ENCODE results near the gene GREB1L. TPM values are rescaled to one million over a fixed set of nuclear protein-coding genes. Genes with fewer than 3 reads are reported as not detected.

Gene GREB1L
- total and polyA plus RNA-seq, 2 donors (not counting 3 experiments of a cell fraction or from before 2014, with no cell fraction given), result 0.22 to 0.41 TPM

- Histone ChIP-seq H3K36me3 (ENCODE audit: control insufficient read depth in 2 of 2, extremely low read depth in 1 of 2, insufficient read depth in 2 of 2, low read length in 2 of 2) (no peaks in the 10 kb centered on the region), H3K79me2 (ENCODE audit: control insufficient read depth, insufficient read depth, low read length) (no peaks in the 10 kb centered on the region), H3K4me3 (replicated peaks in 1 of 3; ENCODE audit: insufficient read depth in 1 of 3, low read depth in 1 of 3, low read length in 3 of 3) (no peak overlapping the region), H3K4me1 (ENCODE audit: control insufficient read depth, extremely low read depth, insufficient read depth, low read length) (no peaks in the 10 kb centered on the region), H3K9me1 (replicated peaks; ENCODE audit: control insufficient read depth, extremely low read depth, insufficient read depth, low read length) (no peaks in the 10 kb centered on the region), H3K9ac (replicated peaks; ENCODE audit: extremely low read depth, insufficient read depth, low read length) (no peak overlapping the region), H4K20me1 (replicated peaks; ENCODE audit: control insufficient read depth, extremely low read depth, insufficient read depth, low read length) (no peaks in the 10 kb centered on the region), H3K27ac (ENCODE audit: insufficient read depth, low read depth, low read length) (no peak overlapping the region), H2AFZ (ENCODE audit: low read depth, low read length) (no peak overlapping the region), H3K27me3 (ENCODE audit: control insufficient read depth in 2 of 2, insufficient read depth in 2 of 2, low read length in 2 of 2) (no peaks in the 10 kb centered on the region), H3K9me3 (replicated peaks; ENCODE audit: control insufficient read depth, insufficient read depth, low read length) (no peaks in the 10 kb centered on the region), H3K4me2 (ENCODE audit: insufficient read depth, low read length) (no peak overlapping the region)
- DNase-seq (ENCODE audit: low read depth, low spot score) (no peak), FAIRE-seq (no peak)
- TF ChIP-seq MAX (IDR thresholded peaks at IDR 0.05; ENCODE audit: insufficient read depth, insufficient read length), result no peak
- TF ChIP-seq POLR2A (IDR thresholded peaks at IDR 0.05; ENCODE audit: low read depth, low read length), result no peak
- no peak for TF ChIP-seq CTCF (IDR thresholded peaks at IDR 0.05; ENCODE audit: extremely low read depth in 1 of 2, insufficient read depth in 1 of 2, low read depth in 1 of 2, low read length in 2 of 2)
- no peak for TF ChIP-seq MYC (IDR thresholded peaks at IDR 0.05; ENCODE audit: low read depth, low read length)
- TF ChIP-seq EZH2 (IDR thresholded peaks at IDR 0.05; ENCODE audit: borderline replicate concordance, low read depth, low read length, severe bottlenecking), result no peak
- no peak for TF ChIP-seq FOS (IDR thresholded peaks at IDR 0.05; ENCODE audit: borderline replicate concordance, insufficient read depth, low read length)
- TF ChIP-seq JUN (IDR thresholded peaks at IDR 0.05; ENCODE audit: borderline replicate concordance, insufficient read depth, insufficient read length, low read depth), result no peak
- TF ChIP-seq POLR2AphosphoS5 (IDR thresholded peaks at IDR 0.05; ENCODE audit: insufficient read depth, low read depth, low read length), result no peak
- TF ChIP-seq GATA2 (IDR thresholded peaks at IDR 0.05; ENCODE audit: insufficient read depth, insufficient read length, low read depth, low read length), result no peak
- CTCF ChIA-PET, result interaction anchor here (1.0 to 1.3 kb wide), 4 partner anchors 9 to 318 kb away, joined by 3 to 5 read pairs (median 4); no protein-coding TSS in a partner anchor
- POLR2A ChIA-PET, result no interaction called here
- dilution Hi-C loops (cut with MboI; ENCODE audit: extremely low pct_ligation_motif_present, low sequenced_read_pairs) (no loop called here), intact Hi-C loops (cut with micrococcal nuclease) (no loop called here)
- BruUV-seq (replicated peaks), result no TSS peak
Observed at GRCh38 chr18:21513292-21513691, 271.3 kb downstream of the GREB1L start.
